Placental epithelial cell (primary cell): Measurements from ENCODE around the gene ZNF334. TPM values are rescaled to one million over a fixed set of nuclear protein-coding genes. Genes with fewer than 3 reads are reported as not detected.

Experiments
- total RNA-seq: library from RNA; depleted of rRNA; stranded (reverse); fragments of >200 nt; gene quantifications from 2 replicates; pipeline ENCODE4 v1.2.3, GENCODE V29; 2012

Gene ZNF334
- total RNA-seq: 6.2 and 12.2 TPM in 2 replicates

DNA sequence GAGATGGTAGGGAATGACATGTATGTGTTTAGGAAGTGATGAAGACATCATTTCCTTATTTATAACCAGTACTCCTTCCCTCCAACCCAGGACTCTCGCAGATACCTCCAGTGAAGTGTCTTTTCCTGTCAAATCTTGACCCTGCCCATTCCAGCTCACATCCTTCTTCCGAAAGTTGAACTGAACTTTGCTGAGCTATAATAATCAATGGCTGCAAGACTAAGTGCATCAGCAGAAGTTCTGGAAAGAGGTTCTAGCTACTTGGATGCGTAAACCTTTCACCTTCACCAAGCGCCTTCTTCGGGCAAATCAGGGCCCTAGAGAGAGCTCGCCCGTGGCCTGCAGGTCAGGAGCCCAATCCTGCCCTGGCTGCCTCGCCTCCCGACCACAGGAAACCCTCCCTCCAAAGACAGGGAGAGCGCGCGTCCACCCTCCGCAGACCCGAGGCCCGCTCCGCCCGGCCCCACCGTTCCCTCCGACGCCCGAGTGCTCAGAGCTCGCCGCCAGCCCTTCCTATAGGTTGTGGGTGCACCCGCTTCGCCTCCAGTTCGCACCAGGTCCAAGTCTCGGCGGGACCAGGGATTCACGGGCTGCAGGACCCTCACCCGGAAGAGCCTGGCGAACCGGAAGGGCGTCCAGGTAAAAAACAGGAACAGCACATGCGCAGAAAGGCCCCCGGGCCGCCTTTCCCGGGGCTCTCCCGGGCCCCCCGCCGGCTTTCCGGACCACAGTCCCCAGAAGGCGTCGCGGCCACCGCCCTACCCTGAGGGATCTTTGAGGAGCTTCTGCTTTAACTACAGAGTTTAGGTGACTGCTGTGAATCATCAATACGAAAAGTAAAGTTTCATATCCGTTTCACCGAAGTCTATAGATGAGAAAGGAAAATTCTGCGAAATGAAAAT lies at the start of gene ZNF334:
TSS of gene ZNF334 (minus strand) at position 617 of the 902 bp plus-strand sequence. CDS start 1,457 bp downstream, outside the sequence.

DNA sequence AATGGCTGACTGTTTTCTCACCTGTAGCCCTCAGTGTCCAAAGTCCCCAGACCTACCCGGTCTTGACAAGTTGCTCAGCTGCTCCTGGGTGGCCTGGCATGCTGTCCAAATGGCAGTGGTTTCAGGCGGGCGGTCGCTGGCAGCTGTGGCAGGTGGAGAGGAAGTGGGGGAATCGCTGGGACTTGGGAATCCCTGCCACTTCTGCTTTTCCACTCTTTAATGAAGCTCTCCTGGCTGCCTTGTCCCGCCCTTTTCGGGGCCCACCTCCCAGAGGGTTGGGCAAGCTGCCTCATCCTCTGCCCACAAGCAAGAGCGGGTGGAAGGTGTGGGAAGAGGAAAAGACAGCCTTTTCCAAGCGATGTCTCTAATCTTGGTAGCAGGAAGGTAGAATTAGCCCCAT lies 37.1 kb upstream of the ZNF334 start, which contains the start of gene OCSTAMP:
TSS of gene OCSTAMP (minus strand) at position 194 of the 400 bp plus-strand sequence. CDS start at position 100, 94 bp downstream.

Other genes with a start within 250 kb of the ZNF334 start
- not detected in 2 replicates for gene CDH22, start 205.1 kb downstream of the ZNF334 start, total RNA-seq
- 22.0 and 37.0 TPM in 2 replicates for gene ELMO2, start 106.9 kb downstream of the ZNF334 start, total RNA-seq
- not detected in 2 replicates for gene OCSTAMP, start 37.1 kb upstream of the ZNF334 start, total RNA-seq
- gene SLC13A3, start 137.9 kb upstream of the ZNF334 start, total RNA-seq: 3.9 and 6.3 TPM in 2 replicates
- 12.1 and 14.9 TPM in 2 replicates for gene TP53RK, start 175.9 kb upstream of the ZNF334 start, total RNA-seq
- 73.6 and 79.7 TPM in 2 replicates for gene SLC2A10, start 196.1 kb upstream of the ZNF334 start, total RNA-seq